ENCODE results near the gene CHAF1A.

CHAF1A gene

GRCh38 chr19:4361152-4362046 lies 41.0 kb upstream of the CHAF1A start:
- no peak overlapping the region for H3K4me3 ChIP-seq (ENCODE audit: low read depth in 1 of 2, low read length in 1 of 2)
- no peaks in the 10 kb centered on the region for H3K27me3 ChIP-seq
- TF ChIP-seq CTCF (IDR thresholded peaks at IDR 0.05) = no peak
- no peaks in the 10 kb centered on the region for H3K9me3 ChIP-seq
- H3K36me3 ChIP-seq = peaks cover 96% of the 10 kb centered on the region
- H3K27ac ChIP-seq = no peak overlapping the region
- no peaks in the 10 kb centered on the region for H3K4me1 ChIP-seq (ENCODE audit: control insufficient read depth in 1 of 2, insufficient read depth in 1 of 2, low read depth in 1 of 2, low read length in 1 of 2)

- no peak overlapping the region for H3K4me3 ChIP-seq (ENCODE audit: low read depth in 1 of 2, low read length in 1 of 2)
- H3K27ac ChIP-seq = no peak overlapping the region
- no peaks in the 10 kb centered on the region for H3K9me3 ChIP-seq
- TF ChIP-seq CTCF (IDR thresholded peaks at IDR 0.05) = no peak
- H3K36me3 ChIP-seq = peaks cover 98% of the 10 kb centered on the region
- H3K4me1 ChIP-seq (ENCODE audit: control insufficient read depth in 1 of 2, insufficient read depth in 1 of 2, low read depth in 1 of 2, low read length in 1 of 2) = no peaks in the 10 kb centered on the region
- no peaks in the 10 kb centered on the region for H3K27me3 ChIP-seq
These were observed 40.2 kb upstream of the CHAF1A start for GRCh38 chr19:4362101-4362828.

GRCh38 chr19:4362831-4363545 lies 39.5 kb upstream of the CHAF1A start:
- H3K36me3 ChIP-seq = peaks cover 98% of the 10 kb centered on the region
- no peaks in the 10 kb centered on the region for H3K9me3 ChIP-seq

GRCh38 chr19:4363571-4364304 lies 38.7 kb upstream of the CHAF1A start:
- Histone ChIP-seq H3K9me3 (no peaks in the 10 kb centered on the region), H3K36me3 (peaks cover 91% of the 10 kb centered on the region), H3K27ac (no peak overlapping the region), H3K4me1 (ENCODE audit: control insufficient read depth in 1 of 2, insufficient read depth in 1 of 2, low read depth in 1 of 2, low read length in 1 of 2) (peaks cover 7 to 8% of the 10 kb centered on the region in 2 experiments), H3K4me3 (ENCODE audit: low read depth in 1 of 2, low read length in 1 of 2) (no peak overlapping the region), H3K27me3 (no peaks in the 10 kb centered on the region)
- no peak for TF ChIP-seq CTCF (IDR thresholded peaks at IDR 0.05)

More at GRCh38 chr19:4362831-4363545, 39.5 kb upstream of the CHAF1A start:
- Histone ChIP-seq H3K4me1 (ENCODE audit: control insufficient read depth in 1 of 2, insufficient read depth in 1 of 2, low read depth in 1 of 2, low read length in 1 of 2) (peaks cover under 1 to 1% of the 10 kb centered on the region in 2 experiments), H3K27ac (no peak overlapping the region), H3K27me3 (no peaks in the 10 kb centered on the region), H3K4me3 (ENCODE audit: low read depth in 1 of 2, low read length in 1 of 2) (no peak overlapping the region)
- no peak for TF ChIP-seq CTCF (IDR thresholded peaks at IDR 0.05)

- peaks cover 23 to 24% of the 10 kb centered on the region in 2 experiments for H3K4me1 ChIP-seq (ENCODE audit: control insufficient read depth in 1 of 2, insufficient read depth in 1 of 2, low read depth in 1 of 2, low read length in 1 of 2)
- H3K9me3 ChIP-seq = no peaks in the 10 kb centered on the region
- H3K27me3 ChIP-seq = no peaks in the 10 kb centered on the region
- no peak for TF ChIP-seq CTCF (IDR thresholded peaks at IDR 0.05)
- H3K27ac ChIP-seq = no peak overlapping the region
- peaks cover 75% of the 10 kb centered on the region for H3K36me3 ChIP-seq
- H3K4me3 ChIP-seq (ENCODE audit: low read depth in 1 of 2, low read length in 1 of 2) = no peak overlapping the region
These were observed 37.1 kb upstream of the CHAF1A start for GRCh38 chr19:4365341-4365740.

Data from neutrophil (primary cell).